Gastrocnemius medialis (tissue), 4 donors: ENCODE data around the gene TTYH3.

ENCODE experiments used
- CTCF ChIP-seq, 5 experiments: fragments of 450-650 bp in 3 of 5; fragments of 200-600 bp in 2 of 5; sonication (generic) in 2 of 5; IDR thresholded peaks in 4 of 5; conservative IDR thresholded peaks in 1 of 5; 1 replicate in 4 of 5; 2 replicates in 1 of 5; pipeline ENCODE4 v1.5.1; 2016 to 2019; ENCODE audit warnings: antibody characterized with exemption in 5 of 5, mild to moderate bottlenecking in 3 of 5, moderate library complexity in 3 of 5
- POLR2A ChIP-seq, 2 donors: fragments of 450-650 bp; IDR thresholded peaks; one replicate each; pipeline ENCODE4 v1.6.1; 2017; ENCODE audit warnings: antibody characterized with exemption in 2 of 2, mild to moderate bottlenecking in 2 of 2, moderate library complexity in 2 of 2

GRCh38 chr7:2607923-2608904 is 23.6 kb upstream of the TTYH3 start:
- TF ChIP-seq CTCF (IDR thresholded peaks at IDR 0.05 in 4 of 5, conservative IDR thresholded peaks at IDR 0.05 in 1 of 5), result no peak
- TF ChIP-seq POLR2A (IDR thresholded peaks at IDR 0.05), result no peak
